Cerebellar cortex (tissue), 1 donor: ENCODE results near the gene OLFM4.
"Not testable (repeated sequence)": the region's sequence is repeated elsewhere in the genome, so short reads cannot be mapped to it uniquely, and the experiment has no call there.

ENCODE experiments used
- DNase-seq: peaks from one replicate; pipeline ENCODE4 v3.0.0-alpha.2; 2015; ENCODE audit warnings: low spot score

OLFM4 gene, protein sequence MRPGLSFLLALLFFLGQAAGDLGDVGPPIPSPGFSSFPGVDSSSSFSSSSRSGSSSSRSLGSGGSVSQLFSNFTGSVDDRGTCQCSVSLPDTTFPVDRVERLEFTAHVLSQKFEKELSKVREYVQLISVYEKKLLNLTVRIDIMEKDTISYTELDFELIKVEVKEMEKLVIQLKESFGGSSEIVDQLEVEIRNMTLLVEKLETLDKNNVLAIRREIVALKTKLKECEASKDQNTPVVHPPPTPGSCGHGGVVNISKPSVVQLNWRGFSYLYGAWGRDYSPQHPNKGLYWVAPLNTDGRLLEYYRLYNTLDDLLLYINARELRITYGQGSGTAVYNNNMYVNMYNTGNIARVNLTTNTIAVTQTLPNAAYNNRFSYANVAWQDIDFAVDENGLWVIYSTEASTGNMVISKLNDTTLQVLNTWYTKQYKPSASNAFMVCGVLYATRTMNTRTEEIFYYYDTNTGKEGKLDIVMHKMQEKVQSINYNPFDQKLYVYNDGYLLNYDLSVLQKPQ

DNA sequence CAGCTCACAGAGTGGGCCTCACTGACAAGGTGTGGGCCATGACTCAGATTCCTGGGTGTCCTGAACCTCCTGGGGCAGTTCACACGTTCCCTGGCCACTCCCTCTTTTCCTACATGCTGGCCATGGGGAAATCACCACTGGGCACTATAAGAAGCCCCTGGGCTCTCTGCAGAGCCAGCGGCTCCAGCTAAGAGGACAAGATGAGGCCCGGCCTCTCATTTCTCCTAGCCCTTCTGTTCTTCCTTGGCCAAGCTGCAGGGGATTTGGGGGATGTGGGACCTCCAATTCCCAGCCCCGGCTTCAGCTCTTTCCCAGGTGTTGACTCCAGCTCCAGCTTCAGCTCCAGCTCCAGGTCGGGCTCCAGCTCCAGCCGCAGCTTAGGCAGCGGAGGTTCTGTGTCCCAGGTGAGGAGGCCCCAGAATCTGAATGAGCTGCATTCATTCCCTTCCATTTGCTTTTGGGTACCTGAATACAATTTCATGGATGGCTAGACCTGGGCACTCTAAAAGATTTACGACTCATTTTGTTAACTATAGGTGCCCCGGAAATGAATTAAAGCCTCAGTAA lies at the start of gene OLFM4:
TSS of gene OLFM4 (plus strand) at position 177 of the 567 bp plus-strand sequence. CDS start at position 201, 24 bp downstream.
- DNase-seq, result no peak

DNA sequence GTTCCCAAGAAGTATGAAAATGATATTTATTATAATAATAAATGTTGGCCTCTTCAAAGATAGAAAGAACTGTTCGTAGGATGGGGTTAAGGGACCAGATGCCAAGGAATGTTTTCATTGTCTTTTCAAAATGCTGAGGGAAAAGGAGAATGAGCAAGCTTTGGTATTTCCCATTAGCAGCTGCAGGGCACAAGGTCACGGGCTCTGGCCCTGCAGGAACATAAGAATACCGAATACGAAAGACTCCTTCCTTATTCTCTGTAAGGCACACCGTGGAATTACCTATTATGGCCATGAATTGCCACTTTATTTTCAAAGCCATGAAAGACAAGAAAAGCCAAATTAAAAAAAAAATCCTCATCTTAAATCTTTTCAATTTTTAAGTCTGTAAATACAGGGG lies 49.6 kb upstream of the OLFM4 start:
- DNase-seq, result no peak

DNA sequence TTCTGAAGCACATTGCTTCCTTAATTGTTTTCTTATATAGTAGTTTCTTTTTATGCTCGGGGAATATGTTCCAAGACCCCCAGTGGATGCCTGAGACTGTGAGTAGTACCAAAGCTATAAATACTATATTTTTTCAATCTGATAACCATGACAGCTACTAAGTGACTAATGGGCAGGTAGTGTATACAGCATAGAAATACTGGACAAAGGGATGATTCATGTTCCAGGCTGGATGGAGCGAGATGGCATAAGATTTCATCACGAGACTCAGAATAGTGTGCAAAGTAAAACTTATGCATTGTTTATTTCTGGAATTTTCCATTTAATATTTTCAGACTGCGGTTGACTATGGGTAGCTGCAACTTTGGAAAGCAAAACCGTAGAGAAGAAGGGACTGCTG lies 47.9 kb upstream of the OLFM4 start:
- no peak for DNase-seq

DNA sequence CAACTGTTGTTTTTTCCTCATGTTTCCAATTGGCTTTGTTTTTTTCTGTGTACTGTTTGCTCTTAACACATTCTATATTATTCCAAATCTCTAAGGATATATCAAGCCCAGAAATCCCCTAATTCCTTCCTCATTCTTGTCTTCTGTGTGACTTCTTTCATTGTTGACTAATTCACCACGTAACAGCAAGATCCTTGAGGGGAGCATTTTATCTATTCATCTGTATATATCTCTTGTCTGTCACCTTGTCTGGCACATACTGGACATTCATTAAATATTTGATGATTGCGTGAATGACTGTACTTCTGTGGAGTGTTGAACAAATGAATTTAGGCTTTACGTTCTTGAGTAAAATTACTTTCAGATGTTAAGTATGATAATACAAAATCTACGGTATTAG lies 44.8 kb upstream of the OLFM4 start:
- DNase-seq, result no peak

DNA sequence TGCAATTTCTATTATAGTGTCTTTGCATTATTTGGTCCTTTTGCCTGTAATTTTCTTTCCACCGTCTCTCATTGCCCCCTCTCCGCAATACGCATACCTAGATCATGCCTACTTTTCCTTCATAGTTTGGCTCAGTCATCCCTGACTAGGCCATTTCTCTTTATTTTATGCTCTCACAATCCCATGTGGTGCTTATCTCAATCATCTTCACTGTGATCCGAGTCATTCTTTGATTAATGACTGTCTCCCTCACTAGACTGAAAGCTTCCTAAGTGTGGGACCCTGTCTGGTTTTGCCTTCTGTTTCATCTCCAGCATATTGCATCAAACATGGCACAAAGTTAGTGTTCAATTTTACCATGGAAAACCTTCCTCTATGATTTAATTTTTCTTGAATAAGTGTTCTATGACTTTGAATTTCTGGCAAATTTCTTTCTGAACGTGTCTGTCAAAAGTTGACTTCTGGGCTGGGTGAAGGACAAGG lies 43.7 kb upstream of the OLFM4 start:
- no peak for DNase-seq

DNA sequence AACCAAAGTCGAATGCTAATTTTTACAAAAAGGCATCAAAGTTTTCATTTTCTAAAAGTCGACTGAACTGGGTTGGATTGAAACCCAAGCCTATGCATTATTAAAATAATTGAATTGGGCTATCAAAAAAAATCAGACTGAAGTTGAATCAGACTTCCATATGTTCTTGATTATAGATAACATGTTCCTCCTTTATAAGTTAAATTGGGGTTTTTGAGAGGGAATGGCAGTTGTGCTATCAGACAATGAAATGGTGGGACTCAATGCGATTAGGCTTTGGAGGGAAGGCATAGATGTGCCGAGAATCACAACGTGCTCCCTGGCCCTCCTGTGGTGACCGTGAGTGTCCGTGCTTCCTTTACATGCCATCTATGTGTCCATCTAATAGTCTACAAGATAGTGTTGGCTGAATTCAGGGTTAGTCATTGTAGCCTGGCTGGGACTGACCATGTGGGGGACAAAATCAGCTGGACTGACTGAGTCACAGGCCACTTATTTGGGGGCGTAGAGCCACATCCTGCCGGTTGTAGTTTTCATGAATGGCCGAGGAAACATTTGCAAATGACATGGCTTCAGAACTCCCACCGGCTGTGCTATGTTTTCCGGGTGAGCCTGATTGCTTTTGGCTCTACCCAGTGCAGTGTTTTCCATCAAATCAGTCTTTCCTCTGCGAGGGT lies 37.1 kb upstream of the OLFM4 start:
- no peak for DNase-seq

DNA sequence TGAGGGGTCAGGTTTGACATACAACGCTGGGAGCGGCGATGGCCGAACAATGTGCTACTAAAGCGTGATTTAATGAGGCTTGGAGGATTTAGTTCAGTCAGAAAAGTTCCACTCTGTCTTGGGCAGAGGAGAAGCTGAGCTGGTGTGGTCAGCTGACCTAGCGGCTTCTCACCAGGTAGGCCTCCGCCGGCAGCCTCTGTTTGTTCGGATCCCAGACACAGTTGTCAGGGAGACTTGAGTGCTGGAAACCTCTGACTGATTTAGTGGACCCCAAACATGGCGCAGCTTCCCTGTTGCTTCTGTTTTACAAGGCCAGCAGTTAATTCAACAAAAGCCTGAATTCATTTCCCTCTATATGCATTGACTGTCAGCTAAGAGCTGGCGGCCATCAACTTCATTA lies 36.5 kb upstream of the OLFM4 start:
- DNase-seq, result no peak

DNA sequence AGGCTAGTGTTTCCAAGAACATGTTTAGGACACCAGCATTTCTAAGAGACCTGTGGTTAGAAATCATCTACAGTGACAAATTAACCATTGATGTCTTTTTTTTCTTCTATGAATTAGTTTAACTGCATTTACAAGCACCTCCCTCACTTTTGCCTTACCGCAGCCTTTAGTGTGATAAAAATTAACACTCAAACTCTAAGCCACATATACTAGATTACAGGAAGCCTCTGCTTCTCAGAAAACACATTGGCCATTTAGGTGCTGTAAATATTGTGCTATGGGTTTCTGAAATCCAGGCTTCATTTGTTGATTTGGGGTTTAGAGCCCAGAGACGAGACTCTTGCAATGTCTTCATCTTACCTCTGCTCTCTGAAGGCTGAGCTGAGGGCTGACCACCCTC lies 34.6 kb upstream of the OLFM4 start:
- no peak for DNase-seq

DNA sequence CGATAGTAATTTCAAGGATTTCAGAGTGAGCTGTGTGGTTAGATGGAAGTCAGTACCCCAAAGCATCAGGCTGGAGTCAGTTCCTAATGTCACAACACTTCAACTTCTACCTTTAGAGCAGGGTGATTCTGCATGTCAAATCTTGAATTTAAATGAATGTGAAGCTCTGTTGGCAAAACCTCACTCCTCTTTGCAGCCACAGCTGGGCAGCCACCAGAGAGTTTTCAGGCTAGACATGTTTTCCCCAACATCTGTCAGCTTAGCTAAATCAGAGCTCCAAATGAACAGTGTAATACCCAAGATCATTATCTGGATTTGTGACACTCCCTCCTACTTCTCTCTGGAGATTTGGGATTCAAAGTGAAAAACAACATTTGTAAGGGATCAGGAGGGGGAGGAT lies 33.7 kb upstream of the OLFM4 start:
- no peak for DNase-seq

DNA sequence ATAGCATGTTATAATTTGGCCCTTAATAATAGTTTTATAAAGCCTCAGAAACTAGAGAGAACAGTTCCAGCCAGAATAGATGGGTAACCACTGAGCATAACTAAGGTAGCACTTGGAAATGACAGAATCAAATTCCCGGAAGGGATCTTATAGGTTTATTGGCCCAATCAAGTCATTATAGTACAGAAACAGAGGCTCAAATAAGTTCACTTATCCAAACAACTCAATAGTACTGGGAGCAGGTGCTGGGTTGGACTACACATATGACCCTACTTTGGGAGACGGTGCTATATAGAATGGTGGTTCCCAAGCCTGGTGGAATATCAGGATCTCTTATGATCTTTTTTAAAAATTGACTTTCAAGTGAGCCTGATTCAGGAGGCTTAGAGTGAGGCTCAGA lies 32.7 kb upstream of the OLFM4 start:
- no peak for DNase-seq

DNA sequence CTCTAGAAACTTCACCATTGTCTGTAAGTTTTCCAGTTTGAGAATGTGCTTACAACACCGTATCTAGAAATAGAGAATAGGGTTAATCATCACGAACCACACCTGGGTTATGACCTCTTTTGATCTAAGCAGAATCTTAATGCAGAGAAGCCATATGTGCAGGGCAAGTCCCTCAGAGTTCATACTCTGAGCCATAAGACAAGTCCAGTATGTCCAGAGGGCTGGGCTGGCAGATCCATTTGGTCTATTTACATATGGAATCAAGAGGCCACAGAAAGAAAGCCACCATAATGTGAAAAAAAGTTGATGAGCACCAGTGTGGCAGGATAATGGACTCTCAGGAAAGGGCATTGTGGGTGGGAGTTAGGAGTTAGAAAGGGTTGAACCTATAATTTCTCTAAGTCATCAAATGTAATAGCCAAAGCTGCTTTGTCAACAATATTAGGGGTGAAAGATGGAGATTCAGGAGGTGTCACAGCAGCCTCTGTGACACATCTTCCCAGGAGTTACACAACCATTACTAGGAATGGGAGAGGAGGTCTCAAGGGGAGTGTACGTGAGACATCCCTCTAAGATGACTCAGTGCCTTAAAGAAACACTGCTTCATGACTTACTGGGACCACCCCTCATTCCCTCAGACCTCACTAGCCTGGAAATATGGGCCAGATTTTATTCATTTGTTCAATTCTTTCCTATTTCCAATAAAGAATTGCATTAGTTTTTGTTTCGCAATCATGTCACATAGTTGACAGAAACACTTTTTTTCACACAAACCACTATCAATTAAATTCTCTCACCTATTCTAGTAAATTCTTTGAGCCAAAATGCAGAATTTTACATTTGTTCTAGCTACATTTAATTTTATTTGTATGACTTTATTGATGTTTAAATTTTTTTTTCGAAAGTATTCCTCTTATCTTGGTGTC lies 30.4 kb upstream of the OLFM4 start:
- no peak for DNase-seq

DNA sequence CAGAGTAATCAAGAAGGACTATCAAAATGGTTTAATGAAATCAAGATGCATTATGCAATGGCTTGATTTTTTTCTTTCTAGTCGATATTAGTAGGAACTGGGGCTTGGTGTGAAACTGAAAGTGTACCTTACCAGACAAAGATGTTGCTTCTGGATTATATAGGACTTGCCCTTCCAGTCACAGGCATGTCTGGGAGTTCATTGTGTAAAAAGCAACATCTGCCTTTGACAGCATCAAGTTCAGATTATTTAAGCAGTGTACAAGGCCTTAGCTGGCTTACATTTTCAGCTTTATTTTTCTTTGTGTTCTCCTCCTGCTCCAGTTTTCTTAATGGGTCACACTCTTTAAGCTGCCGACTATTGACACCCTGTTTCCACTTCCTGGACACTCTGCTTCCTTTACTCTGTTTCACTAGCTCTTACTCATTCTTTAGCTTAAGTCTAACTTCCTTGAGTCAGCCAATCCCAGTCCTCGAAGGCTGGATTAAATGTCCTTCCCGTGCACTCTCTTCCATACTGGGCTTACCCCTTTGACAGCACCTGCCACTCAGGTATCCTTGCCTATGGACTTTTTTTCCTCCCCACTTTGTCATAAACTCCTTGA lies 29.4 kb upstream of the OLFM4 start:
- no peak for DNase-seq

DNA sequence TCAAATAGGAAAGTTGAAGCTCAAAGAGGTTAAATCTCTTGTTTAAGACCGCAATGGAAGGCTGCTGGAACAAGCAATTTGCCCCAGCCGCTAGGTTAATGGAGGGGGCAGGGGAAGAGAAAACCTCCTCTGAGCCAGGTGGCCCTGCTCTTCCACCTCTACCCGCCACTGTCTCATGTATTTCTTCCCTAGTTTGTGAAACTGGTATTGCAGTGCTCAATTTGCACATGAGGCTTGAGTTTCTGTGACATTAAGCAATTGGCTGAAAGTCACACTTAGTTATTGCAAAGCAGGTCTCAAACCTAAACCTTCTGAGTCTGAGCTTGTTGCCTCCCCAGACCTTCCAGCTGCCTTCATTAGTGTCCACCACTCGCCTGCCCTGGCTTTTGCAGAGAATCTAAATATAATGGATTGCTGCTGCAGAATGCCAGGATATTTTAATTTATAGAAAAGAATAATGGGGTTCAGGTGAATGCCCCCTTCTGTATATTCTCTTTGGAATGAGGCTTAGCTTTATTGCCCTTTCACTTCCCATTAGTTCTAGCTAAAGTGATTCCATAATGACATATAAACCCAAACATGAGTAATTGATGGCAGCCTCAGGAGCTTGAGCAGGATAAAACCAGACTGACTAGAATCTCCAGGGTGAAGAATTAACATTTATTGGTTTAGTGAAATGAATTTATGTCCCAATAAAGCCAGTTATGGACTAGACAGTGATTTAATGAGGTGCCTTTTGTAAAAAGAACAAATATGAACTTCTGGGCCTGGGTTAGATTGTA lies 27.0 kb upstream of the OLFM4 start:
- DNase-seq, result no peak

DNA sequence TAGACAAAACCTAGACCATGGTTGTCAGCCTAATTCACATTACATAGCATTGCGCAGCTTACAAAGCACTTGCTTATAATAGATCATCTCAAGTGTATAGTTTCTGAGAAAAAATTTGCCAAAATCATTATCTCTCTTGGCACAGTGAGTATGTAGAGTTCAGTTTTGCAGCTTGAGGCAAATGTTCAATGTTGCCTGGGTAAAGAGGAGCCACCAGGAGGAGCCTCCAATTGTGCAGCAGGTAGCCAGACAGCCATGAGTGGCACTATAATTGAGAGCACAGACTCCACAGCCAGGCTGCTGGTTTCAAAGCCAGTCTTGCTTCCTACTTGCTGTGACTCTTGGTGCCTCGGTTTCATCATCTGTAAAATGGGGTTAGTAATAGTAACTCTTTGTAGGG lies 24.0 kb upstream of the OLFM4 start:
- no peak for DNase-seq

DNA sequence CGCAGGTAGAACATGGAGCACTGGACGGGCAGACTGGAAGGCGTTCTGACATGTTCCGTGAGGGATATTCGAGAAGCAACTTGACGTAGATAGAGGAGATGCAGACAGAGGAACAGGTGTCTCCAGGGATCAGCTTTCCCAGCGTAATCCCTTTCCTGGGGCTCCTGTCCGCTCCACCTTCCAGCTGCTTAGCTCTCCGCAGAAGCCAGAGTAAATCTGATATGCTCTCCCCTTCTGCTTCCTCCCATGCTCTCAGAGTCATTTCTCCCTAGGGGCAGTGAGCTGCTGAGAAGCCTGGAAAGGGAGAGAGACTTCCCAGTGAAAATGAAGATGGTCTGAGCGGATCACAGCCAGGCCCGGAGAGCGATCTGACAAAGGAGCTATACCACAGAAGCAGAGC lies 23.0 kb upstream of the OLFM4 start:
- no peak for DNase-seq

DNA sequence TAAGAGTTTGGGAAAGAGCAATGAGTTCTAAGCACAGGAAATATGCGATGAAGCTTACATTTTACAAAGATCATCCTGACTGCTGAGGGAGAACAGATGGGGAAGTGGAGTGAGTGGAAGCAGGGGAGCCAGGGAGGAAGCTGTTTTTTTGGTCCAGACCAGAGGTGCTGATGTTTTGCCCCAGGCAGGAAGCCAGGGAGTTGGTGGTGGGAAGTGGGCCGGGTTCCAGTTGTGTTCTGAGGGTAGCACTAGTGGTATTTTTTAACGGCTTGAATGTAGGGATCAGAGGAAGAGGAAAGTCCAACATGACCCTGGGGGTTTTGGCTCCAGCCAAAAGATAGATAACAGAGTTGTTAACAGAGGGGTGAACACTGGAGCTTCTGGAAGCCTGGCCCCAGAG lies 20.7 kb upstream of the OLFM4 start:
- DNase-seq, result no peak

DNA sequence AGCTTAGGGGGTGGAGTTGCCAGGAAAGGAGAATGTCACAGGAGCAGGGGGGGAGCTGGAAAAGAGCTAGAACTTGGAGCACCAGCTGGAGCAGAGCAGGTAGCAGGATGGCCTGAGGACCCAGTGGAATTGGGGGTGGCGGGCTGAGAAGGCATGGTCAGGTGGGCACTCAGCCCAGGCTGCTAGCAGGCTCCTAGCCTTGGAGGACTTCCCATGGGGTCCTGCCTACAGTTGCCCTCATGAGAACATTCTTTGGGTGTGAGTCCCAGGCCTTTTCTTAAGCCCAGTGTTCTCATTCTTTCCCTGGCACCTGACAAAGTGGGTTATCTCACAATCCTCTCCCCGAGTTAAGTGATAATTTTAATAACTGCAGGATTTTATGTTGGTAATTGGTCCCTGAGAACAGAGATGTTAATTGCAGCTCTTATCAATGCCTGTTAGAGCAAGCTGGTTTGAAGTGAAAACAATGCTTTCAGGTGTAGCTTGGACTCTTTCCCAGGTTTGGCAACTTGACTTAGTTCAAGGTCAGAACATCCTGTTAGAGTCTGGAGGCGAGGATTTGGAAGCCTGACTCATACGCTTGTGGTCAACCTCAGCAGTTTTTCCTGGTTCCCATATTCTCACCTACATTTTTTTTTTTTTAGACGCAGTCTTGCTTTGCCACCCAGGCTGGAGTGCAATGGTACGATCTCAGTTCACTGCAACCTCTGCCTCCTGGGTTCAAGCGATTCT lies 18.1 kb upstream of the OLFM4 start:
- no peak for DNase-seq

DNA sequence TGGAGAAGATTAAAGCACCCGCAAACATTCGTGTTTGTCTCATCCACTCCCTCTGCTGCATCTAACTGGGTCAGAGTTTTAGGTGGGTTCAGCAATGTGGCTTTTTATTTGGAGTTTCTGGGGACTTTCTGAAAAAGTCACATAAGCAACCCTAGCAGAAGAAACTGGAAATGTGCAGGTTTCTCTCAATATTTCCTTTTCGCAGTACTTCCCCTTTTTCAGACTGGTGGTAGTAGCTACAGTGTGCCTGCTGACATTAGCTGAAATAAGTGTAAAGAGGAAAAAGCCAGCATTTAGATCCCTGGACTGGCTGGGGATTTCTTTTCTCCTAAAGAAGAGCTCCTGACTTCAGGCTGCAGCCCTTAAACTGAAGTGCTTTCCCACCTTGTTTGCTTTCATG lies 15.9 kb upstream of the OLFM4 start:
- DNase-seq, result no peak

DNA sequence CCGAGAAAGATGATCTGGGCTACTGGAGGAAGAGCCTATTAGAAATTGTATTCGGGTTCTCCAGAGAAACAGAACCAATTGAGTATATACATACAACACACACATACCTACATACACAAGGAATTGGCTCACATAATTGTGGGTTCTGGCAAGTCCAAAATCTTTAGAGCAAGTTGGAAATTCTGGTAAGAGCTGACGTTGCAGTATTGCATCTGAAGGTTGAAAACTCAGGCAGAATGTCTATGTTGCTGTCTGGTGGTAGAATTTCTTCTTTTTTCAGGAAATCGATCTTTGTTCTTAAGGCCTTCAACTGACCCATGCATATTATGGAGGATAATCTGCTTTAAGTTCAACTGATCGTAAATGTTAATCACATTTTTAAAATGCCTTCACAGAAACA lies 15.5 kb upstream of the OLFM4 start:
- DNase-seq, result no peak

DNA sequence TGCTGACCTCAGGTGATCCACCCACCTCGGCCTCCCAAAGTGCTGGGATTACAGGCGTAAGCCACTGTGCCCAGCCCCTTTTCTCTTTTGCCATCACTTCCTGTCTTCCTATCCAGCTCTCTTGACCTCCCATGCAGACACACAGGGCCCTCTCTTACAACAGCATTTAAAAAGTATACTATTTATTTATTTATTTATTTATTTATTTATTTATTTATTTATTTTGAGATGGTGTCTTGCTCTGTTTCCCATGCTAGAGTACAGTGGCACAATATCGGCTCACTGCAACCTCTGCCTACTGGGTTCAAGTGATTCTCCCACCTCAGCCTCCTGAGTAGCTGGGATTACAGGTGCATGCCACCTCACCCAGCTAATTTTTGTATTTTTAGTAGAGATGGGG lies 14.6 kb upstream of the OLFM4 start:
- DNase-seq, result not testable (repeated sequence)
